ENCODE measurements around the gene P4HB.

Gene P4HB

GRCh38 chr17:81859906-81860755, at the start of gene P4HB:
Gene P4HB, minus strand, starts transcription at chr17:81860535. Its CDS starts 64 bp downstream, at chr17:81860471.
- DNase-seq, result no peak

- no peak for DNase-seq
Observed at GRCh38 chr17:81909231-81909630, 48.9 kb upstream of the P4HB start.

- no peak for DNase-seq
Observed at GRCh38 chr17:81908793-81909192, 48.5 kb upstream of the P4HB start.

GRCh38 chr17:81907219-81908145, 47.1 kb upstream of the P4HB start:
- no peak for DNase-seq

GRCh38 chr17:81906476-81907218, 46.3 kb upstream of the P4HB start:
- DNase-seq, result no peak

GRCh38 chr17:81905993-81906392, 45.7 kb upstream of the P4HB start:
- DNase-seq, result no peak

- no peak for DNase-seq
Observed at GRCh38 chr17:81905424-81905875, 45.1 kb upstream of the P4HB start.

GRCh38 chr17:81904600-81905423, 44.5 kb upstream of the P4HB start:
- no peak for DNase-seq

- no peak for DNase-seq
Observed at GRCh38 chr17:81903896-81904599, 43.7 kb upstream of the P4HB start.

GRCh38 chr17:81903415-81903831, 43.1 kb upstream of the P4HB start:
- DNase-seq, result no peak

- DNase-seq, result no peak
Observed at GRCh38 chr17:81902653-81903414, 42.5 kb upstream of the P4HB start.

GRCh38 chr17:81902023-81902652, 41.8 kb upstream of the P4HB start, which contains the start of gene NPB:
Gene NPB, plus strand, starts transcription at chr17:81902238. Its CDS starts 40 bp downstream, at chr17:81902278.
- no peak for DNase-seq

- DNase-seq, result no peak
Observed at GRCh38 chr17:81901167-81902022, 41.1 kb upstream of the P4HB start.

- no peak for DNase-seq
Observed at GRCh38 chr17:81900181-81900820, 40.0 kb upstream of the P4HB start.

- no peak for DNase-seq
Observed at GRCh38 chr17:81899514-81900166, 39.3 kb upstream of the P4HB start.

- DNase-seq, result no peak
Observed at GRCh38 chr17:81898885-81899284, 38.5 kb upstream of the P4HB start.

GRCh38 chr17:81898029-81898866, 37.9 kb upstream of the P4HB start:
- DNase-seq, result no peak
